Measurements from ENCODE around the gene TSPYL4. TPM values are rescaled to one million over a fixed set of nuclear protein-coding genes. Genes with fewer than 3 reads are reported as not detected.
"Not testable (repeated sequence)": the region's sequence is repeated elsewhere in the genome, so short reads cannot be mapped to it uniquely, and the experiment has no call there.

Gene TSPYL4
- polyA plus RNA-seq (2014; cell fraction: cytosol; rRNA removed), result 44.3 and 49.9 TPM in 2 replicates
- polyA plus RNA-seq (2014; cell fraction: nucleus; rRNA removed), result 28.0 and 34.0 TPM in 2 replicates

DNA sequence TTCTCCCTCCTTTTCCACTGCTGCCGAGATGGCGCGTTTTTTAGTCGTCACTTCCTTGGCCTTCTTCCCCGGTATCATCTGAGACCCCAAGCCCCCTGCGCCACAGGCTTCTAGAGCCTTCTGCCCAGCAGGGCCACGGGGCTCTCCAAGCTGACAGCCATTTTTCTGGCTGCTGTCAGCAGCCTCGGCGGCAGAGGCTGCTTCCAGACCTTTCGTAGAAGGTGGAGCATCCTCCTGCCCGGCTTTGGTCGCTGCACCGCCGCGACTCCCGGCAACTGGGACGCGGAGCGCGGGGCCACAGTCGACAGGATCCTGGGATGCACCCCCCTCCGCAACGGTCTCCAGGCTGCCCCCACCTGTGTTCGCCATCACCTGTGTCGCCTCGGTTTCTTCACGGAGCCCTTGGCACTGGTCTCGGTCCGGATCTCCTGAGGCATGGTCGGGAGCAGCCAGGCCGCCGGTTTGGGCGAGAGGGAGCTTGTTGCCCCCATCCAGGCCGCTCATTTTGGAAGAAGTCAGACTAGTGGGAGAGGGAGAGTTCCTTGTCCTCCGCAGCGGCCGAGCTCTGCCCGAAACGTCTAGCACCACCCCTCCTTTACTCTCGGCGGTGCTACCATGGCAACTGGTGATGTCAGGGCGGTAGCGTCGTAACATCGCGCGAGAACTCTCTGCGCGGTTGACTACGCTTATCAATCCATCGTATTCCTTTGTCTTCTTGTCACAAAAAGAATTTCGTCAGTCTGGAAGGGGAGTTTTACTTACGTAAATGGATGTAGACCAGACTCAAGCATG lies at the start of gene TSPYL4:
TSS of gene TSPYL4 (minus strand) at position 571 of the 792 bp plus-strand sequence. CDS start at position 504, 67 bp downstream.
- peak; percentile 98 for DNase-seq (ENCODE audit: low spot score)

DNA sequence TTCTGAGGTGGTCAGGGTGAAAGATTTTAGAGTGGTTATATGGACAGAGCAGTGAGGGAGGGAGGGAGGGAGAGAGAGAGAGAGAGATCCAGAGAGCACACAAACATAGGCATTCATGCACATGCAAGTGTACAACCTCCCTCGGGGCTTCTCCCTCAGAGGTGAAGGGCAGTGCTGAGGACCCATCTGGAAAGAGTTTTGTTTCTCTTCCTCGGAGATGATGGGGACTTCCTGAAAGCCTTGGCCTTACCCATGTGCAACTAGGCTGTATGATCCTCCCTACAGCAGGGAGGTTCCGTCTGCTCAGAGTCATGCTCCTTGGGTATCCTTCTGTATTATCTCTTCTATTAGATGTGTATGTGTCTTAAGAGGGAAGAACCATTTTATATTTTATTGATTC lies 47.2 kb upstream of the TSPYL4 start:
- no peak for DNase-seq (ENCODE audit: low spot score)

DNA sequence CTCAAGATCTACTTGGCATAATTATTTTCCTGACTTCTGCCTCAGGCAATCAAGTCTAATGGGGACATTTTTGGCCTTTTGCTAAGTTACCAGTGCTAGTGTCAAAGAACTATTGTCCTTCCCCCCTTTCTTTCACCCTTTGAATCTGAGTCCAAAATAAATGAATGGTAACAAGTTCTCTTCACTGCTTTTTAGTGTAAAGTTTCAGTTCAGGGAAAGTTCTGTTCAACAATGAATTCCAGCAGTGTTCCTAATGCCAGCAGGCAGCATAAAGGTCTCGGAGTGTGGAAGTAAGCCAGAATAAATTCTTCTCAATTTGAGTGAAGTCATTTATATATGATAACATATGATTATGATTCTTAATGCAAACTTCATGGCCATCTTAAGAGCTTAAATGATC lies 46.7 kb upstream of the TSPYL4 start:
- no peak for DNase-seq (ENCODE audit: low spot score)

DNA sequence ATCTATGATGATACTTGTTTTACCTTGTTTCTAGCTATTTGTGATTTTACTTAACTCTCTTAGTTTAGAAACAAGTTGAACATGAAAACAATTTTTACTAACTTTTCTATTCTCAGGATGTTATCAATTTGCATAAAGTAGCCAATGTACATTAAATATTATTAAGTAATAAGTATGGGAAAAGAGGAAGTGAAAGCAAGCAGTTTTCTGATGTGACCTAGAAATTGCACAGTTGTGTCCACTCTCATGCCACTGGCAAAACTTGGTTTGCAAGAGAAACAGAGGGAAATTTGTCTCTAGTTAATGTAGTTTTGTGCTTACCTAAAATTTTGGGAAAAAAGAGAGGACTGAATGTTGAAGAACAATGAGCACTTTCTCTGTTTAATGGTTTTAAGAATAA lies 45.1 kb upstream of the TSPYL4 start:
- DNase-seq (ENCODE audit: low spot score), result no peak

DNA sequence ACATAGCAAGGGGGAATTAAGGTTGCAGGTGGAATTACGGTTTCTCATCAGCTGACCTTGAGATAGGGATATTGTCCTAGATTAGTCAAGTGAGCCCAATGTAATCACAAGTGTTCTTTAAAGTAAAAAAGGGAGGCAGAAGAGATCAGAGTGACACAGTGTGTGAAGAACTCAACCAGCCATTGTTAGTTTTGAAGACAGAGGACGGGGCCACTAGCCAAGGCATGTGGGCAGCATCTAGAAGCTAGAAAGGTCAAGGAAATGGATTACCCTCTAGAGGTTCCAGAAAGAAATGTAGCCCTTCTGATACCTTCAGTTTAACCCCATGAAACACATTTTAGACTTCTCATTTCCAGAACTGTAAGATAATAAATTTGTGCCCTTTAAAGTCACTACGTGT lies 44.4 kb upstream of the TSPYL4 start:
- no peak for DNase-seq (ENCODE audit: low spot score)

DNA sequence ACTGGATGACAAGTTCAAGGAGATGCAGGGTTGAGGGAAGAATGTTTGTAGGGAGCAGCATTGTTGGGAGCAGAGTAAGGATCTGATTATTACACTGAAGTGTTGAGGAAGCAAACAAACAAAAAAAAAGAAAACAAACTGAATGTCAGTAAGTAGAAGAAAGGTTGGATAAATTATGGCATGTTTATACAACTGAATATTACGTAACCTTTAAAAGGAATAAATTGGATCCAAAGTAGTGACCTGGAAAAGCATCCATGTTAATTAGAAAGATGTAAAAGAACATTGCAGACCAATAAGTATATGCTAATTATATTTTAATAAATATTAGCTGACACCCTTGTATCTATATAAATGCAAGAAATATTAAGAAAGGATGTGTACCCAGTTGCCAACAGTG lies 38.7 kb upstream of the TSPYL4 start:
- DNase-seq (ENCODE audit: low spot score), result no peak

DNA sequence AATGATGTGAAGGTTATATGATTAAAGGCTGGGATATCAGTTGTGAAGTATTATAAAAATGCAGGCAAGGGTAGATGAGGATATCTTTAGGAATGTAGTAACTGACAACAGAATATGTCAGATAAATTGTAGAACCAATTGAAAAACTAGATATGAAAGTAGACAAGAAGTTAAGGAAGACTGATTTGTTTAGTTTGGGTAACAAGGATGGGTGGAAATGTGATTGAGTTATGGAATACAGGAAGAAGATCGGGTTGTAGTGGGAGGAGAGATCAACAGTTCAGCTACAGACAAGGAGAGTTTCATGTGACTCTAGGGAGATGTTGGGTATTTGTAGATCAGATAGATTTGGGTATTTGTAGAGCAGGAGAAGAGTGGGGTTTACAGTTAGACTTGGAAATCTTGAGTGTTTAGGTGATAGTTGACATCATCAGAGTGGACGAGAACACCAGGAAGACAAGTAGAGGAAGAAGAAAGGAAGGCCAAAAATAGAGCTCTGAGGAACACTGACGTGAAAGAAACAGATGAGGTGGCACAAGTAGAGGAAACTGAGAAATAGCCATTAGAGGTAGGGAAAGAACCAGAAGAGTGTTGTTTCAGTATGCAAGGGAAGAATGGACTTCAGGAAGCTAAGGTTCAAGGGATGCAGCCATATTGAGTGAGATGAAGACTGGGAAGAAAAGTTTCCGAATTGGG lies 38.0 kb upstream of the TSPYL4 start:
- no peak for DNase-seq (ENCODE audit: low spot score)

DNA sequence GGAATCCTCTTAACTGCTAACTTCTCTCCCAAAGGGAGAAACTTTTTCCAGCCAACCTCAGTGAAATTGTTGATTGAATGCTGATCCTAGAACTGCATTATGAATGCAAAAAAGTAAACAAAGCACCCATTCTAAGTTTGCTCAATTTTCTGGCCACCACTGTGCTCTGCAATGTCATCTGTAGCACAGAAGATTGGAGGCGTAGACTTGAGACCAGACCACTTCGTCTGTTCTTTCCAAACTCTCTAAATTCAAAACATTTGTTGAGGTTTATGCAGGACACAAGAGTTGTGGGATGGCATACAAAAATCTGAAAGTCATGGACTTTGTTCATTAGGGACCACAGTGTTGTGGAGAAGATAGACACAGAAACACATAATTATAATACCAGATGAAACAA lies 36.9 kb upstream of the TSPYL4 start:
- no peak for DNase-seq (ENCODE audit: low spot score)

DNA sequence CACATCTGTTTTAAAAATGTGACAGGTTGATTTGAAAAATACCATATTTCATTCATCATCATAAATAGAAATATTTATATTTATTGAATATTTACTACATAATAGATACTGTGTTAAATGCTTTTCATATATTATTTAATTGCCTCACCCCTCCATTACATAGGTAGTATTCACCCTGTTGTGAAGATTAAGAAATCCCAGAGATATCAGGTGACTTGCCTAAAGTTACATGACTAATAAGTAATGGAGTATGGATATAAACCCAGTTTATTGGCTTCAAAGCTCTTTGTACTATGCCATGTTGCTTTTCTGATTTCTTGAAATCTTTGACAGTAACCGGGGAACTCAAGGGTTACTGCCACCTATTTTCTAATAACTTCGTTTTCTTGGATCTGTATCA lies 36.0 kb upstream of the TSPYL4 start:
- no peak for DNase-seq (ENCODE audit: low spot score)

DNA sequence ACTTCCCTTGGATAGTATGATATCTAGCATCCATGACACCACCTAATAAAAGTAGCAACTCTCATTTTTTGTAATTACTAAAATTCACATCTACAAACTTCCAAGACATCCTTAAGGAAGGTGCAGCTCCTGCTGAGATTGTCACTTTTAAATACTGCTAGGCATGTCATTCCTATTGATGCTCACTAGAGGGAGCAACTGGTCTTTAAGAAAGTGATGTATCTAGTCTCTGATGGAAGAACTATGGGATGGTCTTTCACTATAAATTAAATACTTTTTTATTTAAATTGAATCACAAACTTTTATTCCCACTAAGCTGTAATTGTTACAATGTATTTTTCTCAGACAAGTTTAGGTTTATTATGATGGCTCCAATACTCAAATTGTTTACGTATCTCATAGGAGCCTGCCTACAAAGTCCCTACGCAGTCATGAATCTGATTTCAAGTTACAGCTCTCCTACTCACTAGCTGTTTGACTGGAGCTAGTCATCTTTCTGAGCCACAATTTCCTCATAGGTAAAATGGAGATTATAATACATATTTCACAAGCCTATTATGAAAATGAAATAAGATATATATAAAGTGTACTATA lies 33.9 kb upstream of the TSPYL4 start:
- peak; percentile 61 for DNase-seq (ENCODE audit: low spot score)

DNA sequence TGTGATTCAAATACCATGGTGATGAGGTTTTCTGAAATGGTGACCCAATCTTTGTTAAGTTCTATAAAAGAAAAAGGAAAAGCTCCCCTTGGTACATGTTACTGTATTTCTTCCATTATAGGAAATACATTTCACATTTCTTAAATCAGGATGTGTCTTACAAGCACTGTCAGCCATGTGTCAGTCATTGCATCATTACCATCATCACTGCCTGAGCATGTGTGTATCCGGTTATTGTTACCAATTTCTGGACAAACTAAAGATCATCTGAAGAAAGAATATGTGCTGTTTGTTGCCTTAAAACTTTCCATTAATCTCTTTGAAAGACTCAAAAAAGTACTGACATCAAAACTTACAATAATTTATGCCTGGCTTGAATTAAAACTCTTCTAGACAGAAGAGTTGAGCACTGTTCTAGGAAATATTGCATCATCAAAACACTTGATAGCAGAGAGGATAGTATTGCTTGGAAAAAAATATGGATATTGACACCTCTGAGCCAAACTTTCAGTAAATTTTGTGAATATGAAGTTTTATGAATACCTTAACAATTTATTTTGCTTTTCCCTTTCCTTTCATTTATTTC lies 33.0 kb upstream of the TSPYL4 start:
- no peak for DNase-seq (ENCODE audit: low spot score)

DNA sequence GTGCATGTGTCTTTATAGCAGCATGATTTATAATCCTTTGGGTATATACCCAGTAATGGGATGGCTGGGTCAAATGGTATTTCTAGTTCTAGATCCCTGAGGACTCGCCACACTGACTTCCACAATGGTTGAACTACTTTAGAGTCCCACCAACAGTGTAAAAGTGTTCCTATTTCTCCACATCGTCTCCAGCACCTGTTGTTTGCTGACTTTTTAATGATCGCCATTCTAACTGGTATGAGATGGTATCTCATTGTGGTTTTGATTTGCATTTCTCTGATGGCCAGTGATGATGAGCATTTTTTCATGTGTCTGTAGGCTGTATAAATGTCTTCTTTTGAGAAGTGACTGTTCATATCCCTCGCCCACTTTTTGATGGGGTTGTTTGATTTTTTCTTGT lies 31.1 kb upstream of the TSPYL4 start:
- not testable (repeated sequence) for DNase-seq (ENCODE audit: low spot score)

DNA sequence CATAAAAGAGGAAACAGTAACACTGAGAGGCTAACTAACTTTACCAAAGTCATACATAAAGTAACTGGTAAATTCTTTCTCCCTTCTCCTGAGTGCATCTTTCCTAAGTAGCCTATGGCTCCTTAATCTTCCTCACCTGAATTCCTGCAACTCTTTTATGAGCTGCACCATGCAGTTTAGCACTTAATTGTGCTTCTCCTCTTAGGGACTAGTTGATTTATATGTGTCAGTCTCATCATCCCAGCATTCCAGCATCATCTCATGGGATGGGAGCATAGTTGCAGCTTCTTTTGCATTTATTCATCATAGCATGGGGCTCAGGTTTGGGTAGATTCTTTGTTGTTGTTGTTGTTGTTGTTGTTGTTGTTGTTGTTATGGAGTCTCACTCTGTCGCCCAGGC lies 29.3 kb upstream of the TSPYL4 start:
- no peak for DNase-seq (ENCODE audit: low spot score)

DNA sequence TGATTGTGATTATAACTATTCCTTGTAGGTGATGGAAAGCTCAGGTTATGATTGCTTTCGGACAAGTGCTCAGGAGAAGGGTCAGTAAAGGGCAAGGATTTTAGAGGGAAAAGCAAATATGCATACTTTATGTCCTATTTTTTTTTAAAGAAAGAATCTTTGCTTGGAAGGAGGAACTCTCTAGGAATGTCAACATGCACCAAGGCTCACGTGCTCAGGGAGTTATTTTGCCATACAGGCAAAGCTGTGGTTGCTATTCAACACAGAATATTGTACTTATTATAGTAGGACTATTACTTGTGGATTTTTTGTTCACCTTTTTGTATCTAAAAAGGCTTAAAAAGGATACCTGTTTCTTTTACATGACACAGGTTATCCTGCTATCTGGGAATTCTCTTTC lies 28.8 kb upstream of the TSPYL4 start:
- no peak for DNase-seq (ENCODE audit: low spot score)

DNA sequence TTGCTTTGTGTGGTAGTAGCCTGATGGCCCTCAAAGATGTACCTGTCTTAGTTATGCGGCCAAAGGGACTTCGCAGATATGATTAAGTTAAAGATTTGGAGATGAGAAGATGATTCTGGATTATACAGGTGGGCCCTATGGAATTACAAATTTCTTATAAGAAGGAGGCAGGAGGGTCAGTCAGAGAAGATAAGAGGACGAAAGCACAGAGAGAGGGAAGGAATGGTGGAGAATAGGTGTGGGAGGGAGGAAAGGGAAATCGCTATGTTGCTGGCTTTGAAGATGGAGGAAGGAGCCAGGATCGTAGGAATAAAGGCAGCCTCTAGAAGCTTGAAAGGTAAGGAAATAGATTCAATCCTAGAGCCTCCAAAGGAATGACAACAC lies 27.1 kb upstream of the TSPYL4 start:
- DNase-seq (ENCODE audit: low spot score), result no peak

DNA sequence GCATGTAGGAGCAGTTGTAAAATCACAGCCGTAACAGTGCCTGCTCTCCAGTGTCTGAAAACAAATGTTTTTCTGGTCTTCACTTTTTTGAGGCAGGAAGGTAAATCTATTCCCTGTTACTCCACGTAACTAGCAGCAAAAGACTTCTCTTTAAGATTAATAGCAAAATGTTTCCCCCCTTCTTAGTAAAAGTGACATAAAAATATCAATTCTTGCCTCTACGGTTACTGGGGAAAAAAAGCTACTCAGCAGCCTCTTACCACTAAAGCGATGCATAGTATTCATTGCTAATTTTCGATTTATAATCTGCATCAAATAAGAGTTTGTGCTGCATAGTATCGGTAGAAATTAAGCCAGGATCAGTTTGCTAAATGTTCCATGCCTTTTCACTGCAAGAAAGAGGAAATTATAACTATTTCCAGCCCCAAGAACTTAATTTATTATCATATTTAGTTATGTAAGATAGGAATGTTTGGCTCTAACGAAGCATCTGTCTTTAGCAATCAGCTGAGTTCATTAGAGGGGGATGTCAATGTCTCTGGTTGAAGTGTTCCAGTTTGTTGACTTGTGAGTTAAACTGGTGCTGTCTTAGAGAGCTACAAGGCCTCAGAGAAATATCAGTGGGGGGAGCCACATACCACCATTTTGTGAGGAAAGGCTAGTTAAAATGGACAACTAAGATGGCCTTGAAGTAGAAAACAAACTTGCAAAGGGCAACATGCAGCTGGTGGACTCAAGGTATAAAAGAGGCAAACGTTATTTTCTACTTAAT lies 26.5 kb upstream of the TSPYL4 start:
- DNase-seq (ENCODE audit: low spot score), result peak; percentile 14

DNA sequence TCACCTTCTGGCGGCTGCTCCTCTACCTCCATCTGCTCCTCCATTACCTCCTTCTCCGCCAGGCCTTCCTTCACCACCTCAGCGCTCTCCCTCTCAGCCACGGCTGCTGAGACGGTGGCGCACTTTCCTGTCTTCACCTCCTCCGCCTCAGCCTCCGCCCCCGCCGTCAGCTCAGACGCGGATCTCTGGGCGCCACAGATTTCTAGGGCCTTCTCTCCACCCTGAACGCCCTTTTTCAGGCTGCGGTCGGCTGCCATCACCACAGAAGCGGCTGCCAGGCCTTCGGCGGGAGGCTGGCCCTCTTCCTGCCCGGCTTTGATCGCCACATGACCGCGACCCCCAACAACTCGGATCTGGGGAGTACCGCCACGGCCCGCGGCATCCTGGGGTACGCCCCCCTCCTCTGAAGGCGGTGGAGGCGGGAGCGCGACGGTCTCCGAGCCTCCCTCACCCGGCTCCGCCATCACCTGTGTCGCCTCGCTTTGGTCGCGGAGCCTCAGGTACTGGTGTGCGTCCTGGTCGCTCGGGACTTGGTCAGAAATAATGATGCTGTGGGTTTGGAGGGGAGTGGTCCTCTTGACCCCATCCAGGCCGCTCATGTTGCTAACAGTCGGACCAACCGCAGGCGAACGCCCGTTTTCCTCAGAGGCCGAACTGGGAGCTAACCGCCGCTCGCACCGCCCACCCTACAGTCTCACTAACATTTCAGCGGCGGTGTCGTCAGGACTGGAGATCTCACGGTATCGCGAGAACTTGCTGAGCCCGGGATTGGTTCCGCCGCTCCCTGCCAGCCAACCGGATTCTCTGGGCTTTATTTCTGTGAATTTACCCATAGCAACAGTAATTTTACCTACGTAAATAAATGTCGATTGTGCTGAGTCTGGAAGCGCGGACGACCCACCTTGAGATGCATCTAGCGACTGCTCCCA lies 25.6 kb upstream of the TSPYL4 start, which contains the start of gene TSPYL1:
TSS of gene TSPYL1 (minus strand) at position 699 of the 929 bp plus-strand sequence. CDS start at position 599, 100 bp downstream.
- DNase-seq (ENCODE audit: low spot score), result peak; percentile 97

DNA sequence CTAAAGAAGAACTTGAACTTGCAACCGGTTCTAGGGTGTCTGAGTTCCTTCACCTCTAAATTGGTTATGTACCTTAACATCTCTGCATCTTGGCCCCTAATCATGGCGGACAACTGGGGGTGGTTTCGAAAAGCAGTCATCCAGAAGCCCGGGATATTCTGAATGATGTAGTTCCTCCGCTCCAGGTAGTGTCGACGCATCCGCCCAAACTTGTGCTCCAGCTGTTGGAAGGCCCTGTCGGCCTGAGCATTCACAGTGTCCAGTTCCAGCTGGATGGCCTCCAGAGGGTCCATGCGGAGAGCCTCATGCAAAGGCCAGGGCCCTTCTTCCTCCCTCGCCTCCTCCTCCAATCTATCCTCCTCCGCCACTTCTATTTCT lies 25.0 kb upstream of the TSPYL4 start:
- DNase-seq (ENCODE audit: low spot score), result no peak

DNA sequence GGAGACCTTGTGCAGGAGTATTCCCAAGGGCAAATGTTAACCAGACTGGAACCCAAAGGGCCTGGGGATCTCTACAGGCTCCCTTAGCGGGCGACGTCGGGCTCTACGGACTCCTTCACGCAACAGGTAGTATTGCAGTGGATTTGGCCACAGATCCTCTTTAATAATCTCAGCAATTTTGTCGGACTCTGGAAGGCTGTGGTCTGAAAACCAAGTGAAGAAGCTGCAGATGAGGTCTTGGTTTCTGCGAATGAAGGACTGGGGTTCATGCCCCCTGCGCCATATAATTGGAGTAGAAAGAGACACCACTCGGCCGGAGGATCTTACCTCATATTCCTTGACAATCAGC lies 24.6 kb upstream of the TSPYL4 start:
- no peak for DNase-seq (ENCODE audit: low spot score)

DNA sequence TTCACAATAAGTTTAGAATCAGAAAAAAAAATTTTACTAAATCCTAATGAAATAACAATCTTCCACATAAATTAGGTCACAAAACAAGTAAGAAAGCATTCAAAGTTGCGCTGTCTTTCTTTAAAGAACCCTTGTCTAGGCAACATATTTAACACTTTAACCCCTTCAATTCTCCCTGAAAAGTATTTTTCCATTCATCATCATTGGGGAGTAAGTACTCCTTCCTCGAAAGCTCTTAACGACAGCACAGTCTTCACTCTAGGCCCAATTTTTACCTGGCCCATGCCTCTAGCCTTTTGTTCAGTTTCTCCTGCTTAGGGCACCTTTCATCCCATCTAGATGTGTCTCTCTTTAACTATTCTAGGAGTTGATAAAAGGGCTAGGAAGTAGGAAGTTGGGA lies 23.2 kb upstream of the TSPYL4 start:
- DNase-seq (ENCODE audit: low spot score), result no peak

Measured in SK-N-DZ (cell line).